NT2/D1 (cell line): ENCODE data around the gene FDCSP.
"Not testable (repeated sequence)": the region's sequence is repeated elsewhere in the genome, so short reads cannot be mapped to it uniquely, and the experiment has no call there.

Source experiments
- DNase-seq: peaks from one replicate; pipeline ENCODE4 v3.0.0-alpha.2; 2011; ENCODE audit warnings: low read depth, low spot score
- H3K27me3 ChIP-seq: 2 replicates; pipeline ENCODE4 v1.6.0; 2011; ENCODE audit warnings: mild to moderate bottlenecking; ENCODE audit not compliant: insufficient read length, insufficient read depth
- H3K36me3 ChIP-seq: 2 replicates; pipeline ENCODE4 v1.6.1; 2011; ENCODE audit warnings: mild to moderate bottlenecking, low read length, mixed read lengths; ENCODE audit not compliant: insufficient read depth, insufficient read length
- H3K4me1 ChIP-seq: 2 replicates; pipeline ENCODE4 v1.5.1; 2011; ENCODE audit not compliant: insufficient read depth, insufficient read length
- H3K4me3 ChIP-seq: 2 replicates; pipeline ENCODE4 v1.5.1; 2011; ENCODE audit warnings: low read depth; ENCODE audit not compliant: insufficient read length
- H3K9ac ChIP-seq: 2 replicates; pipeline ENCODE4 v1.6.0; 2011; ENCODE audit warnings: low read depth; ENCODE audit not compliant: insufficient read length
- H3K9me3 ChIP-seq: 2 replicates; pipeline ENCODE4 v1.5.1; 2011; ENCODE audit warnings: mild to moderate bottlenecking, low read length; ENCODE audit not compliant: insufficient read depth
- SUZ12 ChIP-seq: IDR thresholded peaks from 2 replicates; pipeline ENCODE4 v1.6.1; 2011; ENCODE audit not compliant: insufficient read length, insufficient read depth; ENCODE audit errors: extremely low read depth
- YY1 ChIP-seq: IDR thresholded peaks from 2 replicates; pipeline ENCODE4 v1.6.1; 2011; ENCODE audit not compliant: insufficient read length, insufficient read depth
- ZNF274 ChIP-seq: IDR thresholded peaks from 2 replicates; pipeline ENCODE4 v1.6.1; 2011; ENCODE audit warnings: mild to moderate bottlenecking, low read depth, low read length

FDCSP gene

GRCh38 chr4:70221389-70221788, 4.5 kb upstream of the FDCSP start:
- H3K27me3 ChIP-seq, H3K9me3 ChIP-seq, H3K9ac ChIP-seq, DNase-seq, H3K4me1 ChIP-seq, H3K36me3 ChIP-seq, H3K4me3 ChIP-seq: not testable (repeated sequence)

- H3K27me3 ChIP-seq, H3K4me3 ChIP-seq, H3K4me1 ChIP-seq, H3K9ac ChIP-seq, H3K9me3 ChIP-seq, H3K36me3 ChIP-seq, DNase-seq: not testable (repeated sequence)
Measured at GRCh38 chr4:70221818-70222217, 4.1 kb upstream of the FDCSP start.

GRCh38 chr4:70236125-70236524, 10.2 kb downstream of the FDCSP start:
- H3K4me1 ChIP-seq = no peaks in the 10 kb centered on the region
- H3K4me3 ChIP-seq = no peak overlapping the region
- H3K36me3 ChIP-seq = no peaks in the 10 kb centered on the region
- H3K9me3 ChIP-seq = no peaks in the 10 kb centered on the region
- no peak overlapping the region for H3K9ac ChIP-seq
- TF ChIP-seq SUZ12 (no peak), ZNF274 (no peak), YY1 (no peak)
- DNase-seq = no peak
- H3K27me3 ChIP-seq = no peaks in the 10 kb centered on the region

- Histone ChIP-seq H3K9ac (no peak overlapping the region), H3K9me3 (no peaks in the 10 kb centered on the region), H3K36me3 (no peaks in the 10 kb centered on the region), H3K4me1 (no peaks in the 10 kb centered on the region), H3K4me3 (no peak overlapping the region), H3K27me3 (no peaks in the 10 kb centered on the region)
- TF ChIP-seq YY1 (no peak), SUZ12 (no peak)
- no peak for DNase-seq
Measured at GRCh38 chr4:70239131-70239883, 13.4 kb downstream of the FDCSP start.

- Histone ChIP-seq H3K9ac (no peak overlapping the region), H3K27me3 (no peaks in the 10 kb centered on the region), H3K4me3 (no peak overlapping the region), H3K9me3 (no peaks in the 10 kb centered on the region), H3K4me1 (no peaks in the 10 kb centered on the region), H3K36me3 (no peaks in the 10 kb centered on the region)
- no peak for DNase-seq
- TF ChIP-seq SUZ12 (no peak), ZNF274 (no peak), YY1 (no peak)
Measured at GRCh38 chr4:70239884-70240591, 14.1 kb downstream of the FDCSP start.

- not testable (repeated sequence) for DNase-seq, H3K36me3 ChIP-seq, H3K4me3 ChIP-seq, H3K9me3 ChIP-seq, H3K9ac ChIP-seq, H3K4me1 ChIP-seq, H3K27me3 ChIP-seq
Measured at GRCh38 chr4:70242297-70242696, 16.4 kb downstream of the FDCSP start, which contains the start of gene CSN3. Gene CSN3 (plus strand): TSS chr4:70242597. CDS start chr4:70244820, 2,223 bp downstream.

- DNase-seq = no peak
- TF ChIP-seq SUZ12 = no peak
- TF ChIP-seq YY1 = no peak
- TF ChIP-seq ZNF274 = no peak
- Histone ChIP-seq H3K4me1 (no peaks in the 10 kb centered on the region), H3K9me3 (no peaks in the 10 kb centered on the region), H3K27me3 (no peaks in the 10 kb centered on the region), H3K36me3 (no peaks in the 10 kb centered on the region), H3K4me3 (no peak overlapping the region), H3K9ac (no peak overlapping the region)
Measured at GRCh38 chr4:70243091-70243490, 17.2 kb downstream of the FDCSP start.
